ENCODE data around the gene DDX21. TPM values are rescaled to one million over a fixed set of nuclear protein-coding genes. Genes with fewer than 3 reads are reported as not detected.
"Not testable (repeated sequence)": the region's sequence is repeated elsewhere in the genome, so short reads cannot be mapped to it uniquely, and the experiment has no call there.

DDX21 gene
- total and polyA plus RNA-seq, 2 of the 13 experiments (the other 11 are each of a cell fraction or from before 2014, with no cell fraction given), result 52.5 to 147 TPM

DNA sequence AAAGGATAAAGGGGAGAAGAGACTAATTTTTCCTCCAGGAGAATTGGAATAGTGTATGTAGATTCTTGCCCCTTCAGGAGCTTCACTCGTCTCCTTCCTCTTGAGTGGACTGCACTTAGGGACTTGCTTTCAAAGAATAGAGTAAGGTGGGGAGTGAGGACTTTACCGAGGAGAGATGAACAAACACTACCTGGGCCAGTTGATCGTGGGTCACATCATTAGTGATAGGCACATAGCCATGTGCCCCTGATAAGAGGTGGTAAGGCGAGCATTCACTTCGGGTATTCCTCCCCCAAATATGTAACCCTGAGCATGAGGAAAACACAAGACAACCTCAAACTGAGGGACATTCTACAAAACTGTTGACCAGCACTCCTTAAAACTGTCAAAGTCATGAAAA is 18.0 kb downstream of the DDX21 start:
- H3K79me2 ChIP-seq (ENCODE audit: insufficient read depth, low read length), result peaks cover 3% of the 10 kb centered on the region
- in situ Hi-C loops (cut with HindIII; ENCODE audit: extremely low pct_ligation_motif_present, low pct_unique_long_range_greater_than_20kb) (no loop called here), intact Hi-C loops (cut with micrococcal nuclease; ENCODE audit: unreplicated experiment) (no loop called here)
- FAIRE-seq, result no peak
- no peak overlapping the region for H3K9ac ChIP-seq (ENCODE audit: insufficient read depth, low read depth, low read length)
- no peak for DNase-seq (ENCODE audit: low spot score)
- no TSS peak for BruUV-seq (replicated peaks)
- WGBS (ENCODE audit: low lambda C conversion rate), result 92% methylated on average over 5 of the region's 5 CpGs
- no peaks in the 10 kb centered on the region for H3K27me3 ChIP-seq (ENCODE audit: control insufficient read depth in 1 of 2, insufficient read depth in 2 of 2, low read length in 2 of 2)
- ChIA-PET CTCF (ENCODE audit: low intra/inter-chr PET ratio, low total read pairs) (no interaction called here), POLR2A (no interaction called here)
- H3K4me2 ChIP-seq (ENCODE audit: low read depth, low read length), result no peak overlapping the region
- H3K4me1 ChIP-seq (ENCODE audit: insufficient read depth, low read length), result no peaks in the 10 kb centered on the region
- H3K9me3 ChIP-seq (ENCODE audit: low read length), result no peaks in the 10 kb centered on the region
- no peak overlapping the region for H3K27ac ChIP-seq (ENCODE audit: extremely low read length, insufficient read depth, low read length)
- H4K20me1 ChIP-seq (ENCODE audit: insufficient read depth, low read length), result no peaks in the 10 kb centered on the region; the same call in 1 of the 2 replicates
- no peak for ATAC-seq
- no peak overlapping the region for H2AFZ ChIP-seq (ENCODE audit: low read length)
- H3K4me3 ChIP-seq (replicated peaks in 1 of 3; ENCODE audit: insufficient read depth in 1 of 3, low read depth in 2 of 3, low read length in 3 of 3), result no peak overlapping the region
- TF ChIP-seq HES4 (CRISPR knock-in tag; IDR thresholded peaks at IDR 0.05; ENCODE audit: borderline replicate concordance) (no peak), TOPORS (CRISPR knock-in tag; IDR thresholded peaks at IDR 0.05) (no peak)
- H3K36me3 ChIP-seq (replicated peaks in 1 of 2; ENCODE audit: control insufficient read depth in 1 of 2, insufficient read depth in 2 of 2, low read length in 2 of 2), result peaks cover 42 to 95% of the 10 kb centered on the region in 2 experiments

DNA sequence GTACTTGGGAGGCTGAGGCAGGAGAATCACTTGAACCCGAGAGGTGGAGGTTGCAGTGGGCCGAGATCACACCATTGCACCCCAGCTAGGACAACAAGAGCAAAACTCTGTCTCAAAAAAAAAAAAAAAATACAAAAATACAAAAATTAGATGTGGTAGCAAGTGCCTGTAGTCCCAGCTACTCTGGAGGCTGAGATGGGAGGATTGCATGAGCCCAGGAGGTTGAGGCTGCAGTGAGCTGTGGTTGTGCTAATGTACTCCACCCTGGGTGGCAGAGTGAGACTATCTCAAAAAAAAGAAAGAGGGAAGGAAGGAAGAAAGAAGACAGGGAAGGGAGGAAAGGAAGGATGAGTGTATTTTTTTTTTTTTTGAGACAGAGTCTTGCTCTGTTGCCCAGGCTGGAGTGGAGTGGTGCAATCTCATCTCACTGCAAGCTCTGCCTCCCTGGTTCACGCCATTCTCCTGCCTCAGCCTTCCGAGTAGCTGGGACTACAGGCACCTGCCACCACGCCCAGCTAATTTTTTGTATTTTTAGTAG is 20.0 kb downstream of the DDX21 start:
- intact Hi-C loops (cut with micrococcal nuclease; ENCODE audit: unreplicated experiment); H3K9ac ChIP-seq (ENCODE audit: insufficient read depth, low read depth, low read length); ATAC-seq; DNase-seq (ENCODE audit: low spot score); H3K4me3 ChIP-seq (replicated peaks in 1 of 3; ENCODE audit: insufficient read depth in 1 of 3, low read depth in 2 of 3, low read length in 3 of 3); H3K79me2 ChIP-seq (ENCODE audit: insufficient read depth, low read length); CTCF ChIA-PET (ENCODE audit: low intra/inter-chr PET ratio, low total read pairs); BruUV-seq (replicated peaks); H3K4me1 ChIP-seq (ENCODE audit: insufficient read depth, low read length); POLR2A ChIA-PET; in situ Hi-C loops (cut with HindIII; ENCODE audit: extremely low pct_ligation_motif_present, low pct_unique_long_range_greater_than_20kb); H3K9me3 ChIP-seq (ENCODE audit: low read length); H3K4me2 ChIP-seq (ENCODE audit: low read depth, low read length); H2AFZ ChIP-seq (ENCODE audit: low read length); H3K27me3 ChIP-seq (ENCODE audit: control insufficient read depth in 1 of 2, insufficient read depth in 2 of 2, low read length in 2 of 2); H3K27ac ChIP-seq (ENCODE audit: extremely low read length, insufficient read depth, low read length); H4K20me1 ChIP-seq (ENCODE audit: insufficient read depth, low read length); FAIRE-seq: not testable (repeated sequence)
- peaks cover 35 to 94% of the 10 kb centered on the region in 2 experiments for H3K36me3 ChIP-seq (replicated peaks in 1 of 2; ENCODE audit: control insufficient read depth in 1 of 2, insufficient read depth in 2 of 2, low read length in 2 of 2)
- 95% methylated on average over 5 of the region's 5 CpGs for WGBS (ENCODE audit: low lambda C conversion rate)

DNA sequence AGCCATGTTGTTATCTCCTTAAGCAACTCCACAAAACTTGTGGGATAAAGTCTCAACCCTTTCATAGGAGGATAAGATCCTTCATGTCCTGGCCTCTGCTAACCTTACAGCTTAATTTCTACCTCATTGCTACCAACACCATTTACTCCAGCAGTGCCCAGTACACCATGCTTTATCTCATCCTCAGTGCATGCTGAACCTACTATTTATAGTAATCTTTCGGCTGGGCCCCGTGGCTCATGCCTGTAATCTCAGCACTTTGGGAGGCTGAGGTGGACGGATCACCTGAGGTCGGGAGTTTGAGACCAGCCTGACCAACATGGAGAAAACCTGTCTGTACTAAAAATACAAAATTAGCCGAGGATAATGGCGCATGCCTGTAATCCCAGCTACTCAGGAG is 23.8 kb downstream of the DDX21 start:
- WGBS (ENCODE audit: low lambda C conversion rate), result 97% methylated on average over 6 of the region's 6 CpGs
- H3K9me3 ChIP-seq (ENCODE audit: low read length); ATAC-seq; H4K20me1 ChIP-seq (ENCODE audit: insufficient read depth, low read length); intact Hi-C loops (cut with micrococcal nuclease; ENCODE audit: unreplicated experiment); H3K27me3 ChIP-seq (ENCODE audit: control insufficient read depth in 1 of 2, insufficient read depth in 2 of 2, low read length in 2 of 2); DNase-seq (ENCODE audit: low spot score); H3K9ac ChIP-seq (ENCODE audit: insufficient read depth, low read depth, low read length); BruUV-seq (replicated peaks); FAIRE-seq; H3K4me2 ChIP-seq (ENCODE audit: low read depth, low read length); in situ Hi-C loops (cut with HindIII; ENCODE audit: extremely low pct_ligation_motif_present, low pct_unique_long_range_greater_than_20kb); H3K79me2 ChIP-seq (ENCODE audit: insufficient read depth, low read length); H3K4me1 ChIP-seq (ENCODE audit: insufficient read depth, low read length); POLR2A ChIA-PET; H2AFZ ChIP-seq (ENCODE audit: low read length); CTCF ChIA-PET (ENCODE audit: low intra/inter-chr PET ratio, low total read pairs); H3K4me3 ChIP-seq (replicated peaks in 1 of 3; ENCODE audit: insufficient read depth in 1 of 3, low read depth in 2 of 3, low read length in 3 of 3); H3K27ac ChIP-seq (ENCODE audit: extremely low read length, insufficient read depth, low read length): not testable (repeated sequence)
- H3K36me3 ChIP-seq (replicated peaks in 1 of 2; ENCODE audit: control insufficient read depth in 1 of 2, insufficient read depth in 2 of 2, low read length in 2 of 2), result peaks cover 26 to 94% of the 10 kb centered on the region in 2 experiments

Measured in HepG2 (cell line).